Retinal pigment epithelial cell (primary cell): Measurements from ENCODE around the gene GAPDH.

ENCODE experiments used
- DNase-seq: peaks from one replicate; pipeline ENCODE4 v3.0.0-alpha.2; 2010; ENCODE audit warnings: low read depth
- H3K4me3 ChIP-seq: 2 replicates; pipeline ENCODE4 v1.5.1; 2011; ENCODE audit warnings: mild to moderate bottlenecking, low read length, control low read depth, moderate library complexity
- TF ChIP-seq, protein P1 (sequence below): conservative IDR thresholded peaks from 2 replicates; pipeline ENCODE4 v1.5.1; 2011; ENCODE audit warnings: low read depth, low read length, control low read depth, inconsistent platforms

Gene GAPDH

GRCh38 chr12:6547987-6548386 is 13.7 kb downstream of the GAPDH start:
- TF ChIP-seq, protein P1, sequence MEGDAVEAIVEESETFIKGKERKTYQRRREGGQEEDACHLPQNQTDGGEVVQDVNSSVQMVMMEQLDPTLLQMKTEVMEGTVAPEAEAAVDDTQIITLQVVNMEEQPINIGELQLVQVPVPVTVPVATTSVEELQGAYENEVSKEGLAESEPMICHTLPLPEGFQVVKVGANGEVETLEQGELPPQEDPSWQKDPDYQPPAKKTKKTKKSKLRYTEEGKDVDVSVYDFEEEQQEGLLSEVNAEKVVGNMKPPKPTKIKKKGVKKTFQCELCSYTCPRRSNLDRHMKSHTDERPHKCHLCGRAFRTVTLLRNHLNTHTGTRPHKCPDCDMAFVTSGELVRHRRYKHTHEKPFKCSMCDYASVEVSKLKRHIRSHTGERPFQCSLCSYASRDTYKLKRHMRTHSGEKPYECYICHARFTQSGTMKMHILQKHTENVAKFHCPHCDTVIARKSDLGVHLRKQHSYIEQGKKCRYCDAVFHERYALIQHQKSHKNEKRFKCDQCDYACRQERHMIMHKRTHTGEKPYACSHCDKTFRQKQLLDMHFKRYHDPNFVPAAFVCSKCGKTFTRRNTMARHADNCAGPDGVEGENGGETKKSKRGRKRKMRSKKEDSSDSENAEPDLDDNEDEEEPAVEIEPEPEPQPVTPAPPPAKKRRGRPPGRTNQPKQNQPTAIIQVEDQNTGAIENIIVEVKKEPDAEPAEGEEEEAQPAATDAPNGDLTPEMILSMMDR = no peak
- no peak overlapping the region for H3K4me3 ChIP-seq
- no peak for DNase-seq

DNA sequence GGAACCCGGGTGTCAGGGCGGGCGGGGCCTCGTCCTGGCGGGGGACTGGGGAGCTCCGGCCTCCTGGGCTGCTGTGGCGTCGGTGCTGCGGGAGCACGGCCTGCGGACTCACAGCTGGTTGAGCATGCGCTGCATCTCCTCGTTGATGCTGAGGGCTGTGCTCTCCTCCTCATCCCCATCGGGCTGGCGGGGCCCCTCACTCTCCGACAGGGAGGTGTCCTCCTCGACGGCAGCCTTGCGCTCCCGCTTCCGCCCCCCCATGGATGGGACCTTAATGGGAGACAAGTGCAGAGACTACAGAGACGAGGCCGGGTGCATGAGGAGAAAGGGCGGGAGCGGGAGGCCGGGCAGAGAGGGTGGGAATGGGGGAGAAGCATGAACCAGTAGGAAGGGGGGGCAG is 14.2 kb downstream of the GAPDH start:
- no peak overlapping the region for H3K4me3 ChIP-seq
- TF ChIP-seq, protein P1 = no peak
- no peak for DNase-seq

- TF ChIP-seq, protein P1 = no peak
- H3K4me3 ChIP-seq = no peak overlapping the region
- DNase-seq = no peak
Measured at GRCh38 chr12:6548966-6549683, 14.8 kb downstream of the GAPDH start.

- no peak overlapping the region for H3K4me3 ChIP-seq
- no peak for DNase-seq
- TF ChIP-seq, protein P1 = no peak
Measured at GRCh38 chr12:6549684-6550151, 15.4 kb downstream of the GAPDH start.

DNA sequence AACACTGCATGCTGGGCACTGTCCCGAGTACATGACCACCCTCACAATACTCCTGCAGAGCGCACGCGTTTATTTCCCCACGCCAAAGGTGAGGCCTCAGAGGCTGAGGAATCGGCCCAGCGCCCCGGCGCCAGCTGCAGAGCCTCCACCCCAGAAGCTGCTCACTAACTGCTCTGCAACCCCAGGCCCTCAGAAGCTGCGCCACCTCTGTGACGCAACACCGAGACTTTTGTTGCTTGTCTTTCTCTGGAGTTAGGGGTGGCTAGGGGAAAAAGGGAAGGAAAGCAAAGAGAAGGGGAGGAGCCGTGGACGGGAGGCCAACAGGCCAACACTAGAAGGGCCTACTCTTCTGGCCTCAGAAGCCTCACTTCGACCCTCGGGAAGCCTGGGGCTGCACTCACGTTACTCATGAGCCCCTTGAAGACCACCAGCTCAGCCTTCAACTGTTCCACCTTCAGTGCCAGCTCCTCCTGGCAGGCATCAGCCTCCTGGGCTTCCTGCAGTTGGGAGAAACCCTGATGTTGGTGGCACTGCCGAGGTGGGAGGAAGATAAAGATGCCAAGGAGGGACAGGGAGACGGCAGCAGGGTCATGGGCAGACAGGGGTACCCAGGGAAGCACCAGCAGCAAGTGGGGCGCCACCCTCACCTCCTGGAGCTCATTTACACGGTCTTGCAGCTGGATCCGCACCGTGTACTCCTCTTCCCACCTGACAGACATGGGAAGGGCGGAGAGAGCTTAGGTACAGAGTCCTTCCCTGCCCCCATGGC is 16.2 kb downstream of the GAPDH start:
- H3K4me3 ChIP-seq = no peak overlapping the region
- TF ChIP-seq, protein P1 = no peak
- DNase-seq = no peak

- TF ChIP-seq, protein P1 = no peak
- no peak overlapping the region for H3K4me3 ChIP-seq
- DNase-seq = no peak
Measured at GRCh38 chr12:6551063-6551461, 16.7 kb downstream of the GAPDH start.
